Osteoblast (primary cell): ENCODE data around the gene PLAAT3. TPM values are rescaled to one million over a fixed set of nuclear protein-coding genes. Genes with fewer than 3 reads are reported as not detected.
"Not testable (repeated sequence)": the region's sequence is repeated elsewhere in the genome, so short reads cannot be mapped to it uniquely, and the experiment has no call there.

Source experiments
- DNase-seq: peaks from one replicate; pipeline ENCODE4 v3.0.0; 2011; ENCODE audit warnings: low spot score, mixed read lengths; ENCODE audit not compliant: insufficient read length; ENCODE audit errors: missing footprints
- H2AFZ ChIP-seq: 2 replicates; pipeline ENCODE4 v1.6.0; 2011; ENCODE audit warnings: mild to moderate bottlenecking, low read length
- H3K27ac ChIP-seq: 2 replicates; pipeline ENCODE4 v1.5.1; 2011; ENCODE audit warnings: mild to moderate bottlenecking, low read depth, low read length, moderate library complexity
- H3K27me3 ChIP-seq: 2 replicates; pipeline ENCODE4 v1.6.0; 2012; ENCODE audit warnings: mild to moderate bottlenecking, control low read depth, inconsistent platforms, low read length, moderate library complexity; ENCODE audit not compliant: insufficient read depth
- H3K36me3 ChIP-seq: 2 replicates; pipeline ENCODE4 v1.5.1; 2011; ENCODE audit warnings: mild to moderate bottlenecking, low read length, control low read depth, moderate library complexity; ENCODE audit not compliant: insufficient read depth
- H3K4me1 ChIP-seq: 2 replicates; pipeline ENCODE4 v1.5.1; 2011; ENCODE audit warnings: mild to moderate bottlenecking, low read length, control low read depth, moderate library complexity; ENCODE audit not compliant: insufficient read depth
- H3K4me2 ChIP-seq: 2 replicates; pipeline ENCODE4 v1.6.0; 2011; ENCODE audit warnings: mild to moderate bottlenecking, low read length; ENCODE audit not compliant: insufficient read depth
- H3K4me3 ChIP-seq: fragments of 200-600 bp; sonication (generic); 3 replicates; pipeline ENCODE4 v1.5.1; 2012; ENCODE audit warnings: mild to moderate bottlenecking, low read length, inconsistent platforms; ENCODE audit not compliant: insufficient read depth
- H3K79me2 ChIP-seq: 2 replicates; pipeline ENCODE4 v1.6.0; 2012; ENCODE audit warnings: mild to moderate bottlenecking, low read length, control low read depth, inconsistent platforms; ENCODE audit not compliant: insufficient read depth
- H3K9me3 ChIP-seq: 2 replicates; pipeline ENCODE4 v1.5.1; 2011; ENCODE audit warnings: low read depth, low read length, control low read depth
- H4K20me1 ChIP-seq: 2 replicates; pipeline ENCODE4 v1.6.0; 2012; ENCODE audit warnings: mild to moderate bottlenecking, low read length, control low read depth; ENCODE audit not compliant: insufficient read depth
- CTCF ChIP-seq: IDR thresholded peaks from 2 replicates; pipeline ENCODE4 v1.5.1; 2011; ENCODE audit warnings: mild to moderate bottlenecking, low read depth, low read length, moderate library complexity; ENCODE audit errors: extremely low read depth
- total RNA-seq: library from RNA; depleted of rRNA; stranded (reverse); fragments of >200 nt; gene quantifications from 2 replicates; pipeline ENCODE4 v1.2.3, GENCODE V29; 2012

The PLAAT3 gene
- total RNA-seq, 1 donor = 34.4 TPM

DNA sequence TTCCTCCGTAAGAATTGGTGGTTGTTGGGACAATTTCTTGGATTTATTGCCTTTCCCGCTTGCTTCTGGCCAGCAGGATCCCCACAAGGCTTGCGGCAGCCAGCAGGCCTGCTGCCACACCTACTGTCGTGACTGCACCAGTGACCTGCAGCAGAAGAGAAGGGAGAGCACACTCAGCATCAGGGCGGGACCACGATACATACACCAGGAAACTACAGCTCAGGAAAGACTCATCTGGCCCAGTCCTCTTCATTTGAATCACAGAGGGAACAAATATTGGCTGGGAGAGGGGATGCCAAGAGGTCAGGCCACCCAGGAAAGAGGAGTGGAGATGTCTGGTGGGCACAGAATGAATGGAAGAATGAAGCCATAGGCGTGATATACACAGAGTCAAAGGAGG, 61.3 kb downstream of the PLAAT3 start:
- H3K27me3 ChIP-seq = no peaks in the 10 kb centered on the region
- no peak overlapping the region for H3K4me2 ChIP-seq
- H3K27ac ChIP-seq = no peak overlapping the region

DNA sequence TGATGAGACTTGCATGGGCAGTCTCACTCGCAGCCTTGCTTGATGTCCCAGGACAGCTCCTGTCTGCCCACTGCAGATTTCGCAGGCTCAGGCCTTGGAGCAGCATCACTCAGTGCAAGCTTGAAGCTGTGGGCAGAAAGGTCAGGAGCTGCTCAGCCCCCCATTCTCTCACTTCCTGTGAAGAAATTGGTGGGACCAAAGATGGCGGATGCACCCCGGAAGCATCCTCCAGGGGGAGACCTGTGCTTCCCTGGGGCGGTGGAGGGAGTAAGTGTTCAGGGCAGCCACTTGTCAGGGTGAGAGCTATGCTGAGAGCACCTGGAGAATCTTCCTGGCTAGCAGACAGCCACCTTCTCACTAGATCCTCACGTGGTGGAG, 62.4 kb downstream of the PLAAT3 start:
- Histone ChIP-seq H4K20me1 (no peaks in the 10 kb centered on the region), H3K4me3 (no peak overlapping the region), H3K36me3 (no peaks in the 10 kb centered on the region), H3K9me3 (no peaks in the 10 kb centered on the region), H3K79me2 (no peaks in the 10 kb centered on the region), H2AFZ (peak overlapping the region; percentile 65), H3K4me2 (peak overlapping the region; percentile 34), H3K4me1 (peaks cover 4% of the 10 kb centered on the region), H3K27ac (no peak overlapping the region), H3K27me3 (no peaks in the 10 kb centered on the region)
- no peak for DNase-seq
- no peak for TF ChIP-seq CTCF

More for the DNA sequence above, 61.3 kb downstream of the PLAAT3 start:
- peaks cover 4% of the 10 kb centered on the region for H3K4me1 ChIP-seq
- H3K79me2 ChIP-seq = no peaks in the 10 kb centered on the region
- no peaks in the 10 kb centered on the region for H3K36me3 ChIP-seq
- DNase-seq = peak; percentile 75
- H2AFZ ChIP-seq = no peak overlapping the region
- TF ChIP-seq CTCF = no peak
- no peaks in the 10 kb centered on the region for H4K20me1 ChIP-seq
- H3K4me3 ChIP-seq = no peak overlapping the region
- no peaks in the 10 kb centered on the region for H3K9me3 ChIP-seq

- no peak for DNase-seq
- TF ChIP-seq CTCF = no peak
- H3K4me1 ChIP-seq = peaks cover 4% of the 10 kb centered on the region
- no peaks in the 10 kb centered on the region for H3K9me3 ChIP-seq
- H3K79me2 ChIP-seq = no peaks in the 10 kb centered on the region
- H3K27me3 ChIP-seq = no peaks in the 10 kb centered on the region
- no peaks in the 10 kb centered on the region for H3K36me3 ChIP-seq
- H3K27ac ChIP-seq = no peak overlapping the region
- H3K4me2 ChIP-seq = peak overlapping the region; percentile 34
- no peaks in the 10 kb centered on the region for H4K20me1 ChIP-seq
- no peak overlapping the region for H3K4me3 ChIP-seq
- H2AFZ ChIP-seq = peak overlapping the region; percentile 65
Measured at GRCh38 chr11:63551091-63551888, 62.9 kb downstream of the PLAAT3 start.

DNA sequence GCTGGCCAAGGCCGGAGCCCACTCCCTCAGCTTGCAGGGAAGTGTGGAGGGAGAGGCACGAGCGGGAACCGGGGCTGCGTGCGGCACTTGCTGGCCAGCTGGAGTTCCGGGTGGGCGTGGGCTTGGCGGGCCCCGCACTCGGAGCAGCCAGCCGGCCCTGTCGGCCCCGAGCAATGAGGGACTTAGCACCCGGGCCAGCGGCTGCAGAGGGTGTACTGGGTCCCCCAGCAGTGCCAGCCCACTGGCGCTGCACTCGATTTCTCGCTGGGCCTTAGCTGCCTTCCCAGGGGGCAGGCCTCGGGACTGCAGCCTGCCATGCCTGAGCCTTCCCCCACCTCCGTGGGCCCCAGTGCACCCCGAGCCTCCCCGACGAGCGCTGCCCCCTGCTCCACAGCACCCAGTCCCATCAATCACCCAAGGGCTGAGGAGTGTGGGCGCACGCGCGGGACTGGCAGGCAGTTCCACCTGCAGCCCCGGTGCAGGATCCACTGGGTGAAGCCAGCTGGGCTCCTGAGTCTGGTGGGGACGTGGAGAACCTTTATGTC, 64.0 kb downstream of the PLAAT3 start:
- H3K27ac ChIP-seq, H3K4me3 ChIP-seq, H3K36me3 ChIP-seq, H3K79me2 ChIP-seq, DNase-seq, H3K9me3 ChIP-seq, H3K27me3 ChIP-seq, H2AFZ ChIP-seq, H3K4me2 ChIP-seq, H3K4me1 ChIP-seq, H4K20me1 ChIP-seq: not testable (repeated sequence)
